Measurements from ENCODE around the gene OTOP2. TPM values are rescaled to one million over a fixed set of nuclear protein-coding genes. Genes with fewer than 3 reads are reported as not detected.

OTOP2 gene
- total and polyA plus RNA-seq, 9 of the 15 experiments (the other 6 are each of a cell fraction or from before 2014, with no cell fraction given), result 0.04 to 0.36 (median 0.14) TPM; not detected in 1

GRCh38 chr17:74960570-74961342 lies 36.7 kb downstream of the OTOP2 start (continued):
- no peak for TF ChIP-seq BRF1 (IDR thresholded peaks at IDR 0.05; ENCODE audit: borderline replicate concordance, extremely low read depth, insufficient read length)
- TF ChIP-seq, protein P1, sequence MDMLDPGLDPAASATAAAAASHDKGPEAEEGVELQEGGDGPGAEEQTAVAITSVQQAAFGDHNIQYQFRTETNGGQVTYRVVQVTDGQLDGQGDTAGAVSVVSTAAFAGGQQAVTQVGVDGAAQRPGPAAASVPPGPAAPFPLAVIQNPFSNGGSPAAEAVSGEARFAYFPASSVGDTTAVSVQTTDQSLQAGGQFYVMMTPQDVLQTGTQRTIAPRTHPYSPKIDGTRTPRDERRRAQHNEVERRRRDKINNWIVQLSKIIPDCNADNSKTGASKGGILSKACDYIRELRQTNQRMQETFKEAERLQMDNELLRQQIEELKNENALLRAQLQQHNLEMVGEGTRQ (CRISPR knock-in tag; IDR thresholded peaks at IDR 0.05), result peak; percentile 77
- TF ChIP-seq FOSL1 (tag; conservative IDR thresholded peaks at IDR 0.05), result no peak
- no peak for TF ChIP-seq SLC30A9 (CRISPR knock-in tag; IDR thresholded peaks at IDR 0.05)
- TF ChIP-seq TEAD1 (CRISPR knock-in tag; IDR thresholded peaks at IDR 0.05), result peak in 1 of 2 experiments; percentile 88; a peak in 2 of 4 replicates
- TF ChIP-seq ZNF197 (CRISPR knock-in tag; IDR thresholded peaks at IDR 0.05; ENCODE audit: low read depth), result no peak
- TF ChIP-seq ADNP (tag; IDR thresholded peaks at IDR 0.05), result no peak
- no peak for TF ChIP-seq CBX5 (IDR thresholded peaks at IDR 0.05; ENCODE audit: borderline replicate concordance, low read depth)
- no peak for TF ChIP-seq TARDBP (IDR thresholded peaks at IDR 0.05)
- TF ChIP-seq ETS2 (tag; IDR thresholded peaks at IDR 0.05; ENCODE audit: borderline replicate concordance, poor library complexity, severe bottlenecking), result no peak
- TF ChIP-seq U2AF1 (optimal IDR thresholded peaks at IDR 0.05; ENCODE audit: low read depth, low read length), result no peak
- no peak for TF ChIP-seq SAFB2 (IDR thresholded peaks at IDR 0.05; ENCODE audit: borderline replicate concordance, low read depth, low read length, severe bottlenecking)
- TF ChIP-seq, protein P2, sequence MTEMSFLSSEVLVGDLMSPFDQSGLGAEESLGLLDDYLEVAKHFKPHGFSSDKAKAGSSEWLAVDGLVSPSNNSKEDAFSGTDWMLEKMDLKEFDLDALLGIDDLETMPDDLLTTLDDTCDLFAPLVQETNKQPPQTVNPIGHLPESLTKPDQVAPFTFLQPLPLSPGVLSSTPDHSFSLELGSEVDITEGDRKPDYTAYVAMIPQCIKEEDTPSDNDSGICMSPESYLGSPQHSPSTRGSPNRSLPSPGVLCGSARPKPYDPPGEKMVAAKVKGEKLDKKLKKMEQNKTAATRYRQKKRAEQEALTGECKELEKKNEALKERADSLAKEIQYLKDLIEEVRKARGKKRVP (CRISPR knock-in tag; IDR thresholded peaks at IDR 0.05), result no peak
- TF ChIP-seq SMAD2 (IDR thresholded peaks at IDR 0.05; ENCODE audit: low read depth, low read length), result no peak
- TF ChIP-seq PTTG1 (tag; IDR thresholded peaks at IDR 0.05; ENCODE audit: low read depth), result no peak
- no peak for TF ChIP-seq ZNF561 (CRISPR knock-in tag; conservative IDR thresholded peaks at IDR 0.05)
- TF ChIP-seq SMARCB1 (IDR thresholded peaks at IDR 0.05; ENCODE audit: insufficient read length, low read depth), result no peak
- TF ChIP-seq ZNF311 (CRISPR knock-in tag; IDR thresholded peaks at IDR 0.05), result no peak
- no peak for TF ChIP-seq FOXA1 (IDR thresholded peaks at IDR 0.05; ENCODE audit: borderline replicate concordance)
- no peak for TF ChIP-seq CHCHD3 (CRISPR knock-in tag; IDR thresholded peaks at IDR 0.05)
- TF ChIP-seq STAT5B (CRISPR knock-in tag; IDR thresholded peaks at IDR 0.05), result no peak
- no peak for TF ChIP-seq CCAR2 (IDR thresholded peaks at IDR 0.05; ENCODE audit: low read depth, low read length)
- no peak for TF ChIP-seq ZNF507 (tag; conservative IDR thresholded peaks at IDR 0.05)
- no peak for TF ChIP-seq NCOA6 (IDR thresholded peaks at IDR 0.05)
- TF ChIP-seq ZNF174 (CRISPR knock-in tag; IDR thresholded peaks at IDR 0.05), result no peak
- no peak for TF ChIP-seq HNRNPUL1 (IDR thresholded peaks at IDR 0.05; ENCODE audit: low read length)
- no peak for TF ChIP-seq KDM5B (IDR thresholded peaks at IDR 0.05; ENCODE audit: insufficient replicate concordance, low read depth, low read length)
- TF ChIP-seq TCF3 (CRISPR knock-in tag; IDR thresholded peaks at IDR 0.05), result no peak
- peak; percentile 75 for TF ChIP-seq ZEB2 (IDR thresholded peaks at IDR 0.05)
- TF ChIP-seq ZNF143 (CRISPR knock-in tag; IDR thresholded peaks at IDR 0.05), result no peak
- no peak for TF ChIP-seq NCOA4 (IDR thresholded peaks at IDR 0.05; ENCODE audit: partially characterized antibody)
